Stimulated activated memory B cell treated with anti-CD40 and anti-IgM and Interleukin-4, amounts not matched to agents 10 μg/mL and 1 μg/mL and 100 μg/mL, for 72 hours (primary cell): ENCODE data around the gene ILDR2.

Experiments
- ATAC-seq: fragments of 150-1000 bp; cut with Tn5 transposase; 2 replicates; pipeline ENCODE4 v1.10.0; 2021
- H3K27ac Mint-ChIP-seq: one replicate; pipeline ENCODE4 v1.8.0; 2022; ENCODE audit warnings: mild to moderate bottlenecking, mixed read lengths
- H3K27me3 Mint-ChIP-seq: one replicate; pipeline ENCODE4 v1.8.0; 2022; ENCODE audit warnings: mixed read lengths
- H3K36me3 Mint-ChIP-seq: one replicate; pipeline ENCODE4 v1.8.0; 2022; ENCODE audit warnings: mixed read lengths
- H3K4me1 Mint-ChIP-seq: one replicate; pipeline ENCODE4 v1.8.0; 2022; ENCODE audit warnings: mixed read lengths
- H3K4me3 Mint-ChIP-seq: one replicate; pipeline ENCODE4 v1.8.0; 2022; ENCODE audit warnings: mild to moderate bottlenecking, moderate library complexity, mixed read lengths
- H3K9me3 Mint-ChIP-seq: one replicate; pipeline ENCODE4 v1.8.0; 2022; ENCODE audit warnings: mixed read lengths

The ILDR2 gene

DNA sequence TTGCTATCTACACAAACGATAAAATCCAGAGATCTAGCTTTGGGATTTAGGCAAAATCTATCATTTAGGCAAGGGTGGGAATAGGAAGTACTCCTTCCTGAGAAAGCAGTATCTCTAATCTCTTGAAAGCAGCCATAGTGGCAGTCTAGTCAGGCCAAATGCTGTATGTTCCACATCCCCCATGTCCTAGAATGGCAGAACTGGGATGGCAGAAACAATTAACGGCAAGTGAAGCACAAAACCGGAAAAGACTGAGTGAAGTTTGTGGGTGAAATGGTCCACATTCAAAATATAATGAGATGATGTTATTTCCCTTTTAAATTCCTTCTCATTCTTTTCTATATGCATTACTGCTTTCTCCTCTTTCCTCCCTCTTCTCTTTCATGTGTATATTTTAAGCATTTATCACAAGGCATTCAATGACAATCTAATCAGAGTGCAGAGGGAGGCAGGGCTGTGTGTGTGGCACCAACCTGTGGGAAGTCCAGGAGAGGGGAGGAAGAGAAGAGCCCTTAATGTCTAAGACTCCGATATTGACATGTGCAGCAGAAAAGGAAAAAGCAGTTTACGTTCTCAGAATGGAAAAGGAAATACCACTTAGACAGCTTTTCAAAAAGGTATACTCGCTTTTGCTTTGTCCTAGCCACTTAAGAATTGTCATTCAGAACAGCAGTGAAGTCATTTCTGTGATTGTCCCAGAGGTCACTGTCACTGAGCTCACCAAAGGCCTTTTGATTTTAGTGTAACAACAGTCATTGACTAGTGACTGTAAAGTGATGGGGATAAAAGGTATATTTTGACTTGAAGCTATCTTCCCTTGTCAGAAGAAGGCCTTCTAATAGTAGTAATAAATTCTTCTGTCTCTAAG is 57.0 kb downstream of the ILDR2 start:
- Mint-ChIP-seq H3K4me3 (no peak overlapping the region), H3K9me3 (no peaks in the 10 kb centered on the region), H3K4me1 (peaks cover 13% of the 10 kb centered on the region), H3K27ac (no peak overlapping the region), H3K36me3 (no peaks in the 10 kb centered on the region), H3K27me3 (peaks cover 42% of the 10 kb centered on the region)
- no peak for ATAC-seq

DNA sequence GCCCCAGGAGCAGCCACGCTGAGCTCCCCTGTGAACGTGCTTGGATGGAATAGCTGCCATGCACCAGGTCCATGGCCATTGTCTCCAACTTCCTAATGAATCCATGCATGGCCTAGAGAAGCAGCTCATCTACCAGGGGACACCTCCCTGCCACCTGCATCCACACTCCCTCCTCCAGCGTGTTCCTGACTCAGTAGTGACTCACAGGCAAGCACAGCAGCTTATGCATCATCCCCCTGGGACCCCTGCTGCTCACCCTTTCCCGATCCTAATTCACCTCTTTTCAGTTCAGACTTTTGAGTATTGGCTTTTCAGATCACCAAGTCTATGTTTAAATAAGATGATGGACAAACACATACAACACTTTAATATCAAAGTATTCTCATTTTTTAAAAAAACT is 59.4 kb downstream of the ILDR2 start:
- no peak overlapping the region for H3K27ac Mint-ChIP-seq
- H3K27me3 Mint-ChIP-seq: peaks cover 24% of the 10 kb centered on the region
- no peak for ATAC-seq
- H3K36me3 Mint-ChIP-seq: no peaks in the 10 kb centered on the region
- H3K4me3 Mint-ChIP-seq: no peak overlapping the region
- H3K4me1 Mint-ChIP-seq: peaks cover 6% of the 10 kb centered on the region
- H3K9me3 Mint-ChIP-seq: peaks cover 3% of the 10 kb centered on the region

DNA sequence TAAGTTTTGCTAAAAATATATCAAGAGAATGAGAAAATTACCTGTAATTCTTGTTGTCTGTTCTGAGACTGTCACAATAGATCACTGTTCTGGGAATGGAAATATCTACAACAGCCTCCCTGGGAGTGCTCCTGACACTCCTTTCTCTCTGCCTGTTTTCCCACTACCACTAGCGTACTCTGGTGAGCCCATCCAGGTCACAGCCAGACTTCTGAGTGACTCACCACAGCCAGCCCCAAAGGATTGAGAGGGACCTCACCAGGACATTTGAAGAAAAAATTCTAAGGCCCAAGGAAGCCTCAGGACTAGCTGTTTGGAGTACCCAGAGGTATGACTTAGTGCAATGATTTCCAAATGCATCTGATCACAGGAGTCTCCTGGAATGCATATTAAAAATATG is 60.3 kb downstream of the ILDR2 start:
- peaks cover 6% of the 10 kb centered on the region for H3K4me1 Mint-ChIP-seq
- H3K36me3 Mint-ChIP-seq: no peaks in the 10 kb centered on the region
- H3K4me3 Mint-ChIP-seq: no peak overlapping the region
- H3K27me3 Mint-ChIP-seq: peaks cover 15% of the 10 kb centered on the region
- no peak overlapping the region for H3K27ac Mint-ChIP-seq
- peaks cover 3% of the 10 kb centered on the region for H3K9me3 Mint-ChIP-seq
- no peak for ATAC-seq

DNA sequence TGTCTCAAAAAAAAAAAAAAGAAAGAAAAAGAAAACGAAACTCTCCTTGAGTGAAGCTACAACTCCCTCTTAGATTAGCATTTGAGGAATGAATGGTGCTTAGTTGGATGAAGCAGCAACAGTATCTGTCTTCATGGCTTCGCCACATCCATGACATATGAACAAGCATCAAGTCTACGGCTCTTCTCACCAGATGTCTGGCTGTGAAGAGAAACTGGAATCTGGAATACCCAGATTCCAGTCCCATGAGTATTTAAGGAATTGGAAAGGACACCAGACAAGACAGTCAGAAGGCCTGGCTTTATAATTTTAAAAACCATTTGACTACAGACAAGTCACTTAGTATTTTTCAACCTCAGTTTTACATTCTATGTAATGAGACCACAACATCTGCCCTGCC is 61.2 kb downstream of the ILDR2 start:
- Mint-ChIP-seq H3K4me1 (peaks cover 6% of the 10 kb centered on the region), H3K27me3 (peaks cover 6% of the 10 kb centered on the region), H3K27ac (no peak overlapping the region), H3K4me3 (no peak overlapping the region), H3K9me3 (peaks cover 3% of the 10 kb centered on the region), H3K36me3 (no peaks in the 10 kb centered on the region)
- no peak for ATAC-seq

DNA sequence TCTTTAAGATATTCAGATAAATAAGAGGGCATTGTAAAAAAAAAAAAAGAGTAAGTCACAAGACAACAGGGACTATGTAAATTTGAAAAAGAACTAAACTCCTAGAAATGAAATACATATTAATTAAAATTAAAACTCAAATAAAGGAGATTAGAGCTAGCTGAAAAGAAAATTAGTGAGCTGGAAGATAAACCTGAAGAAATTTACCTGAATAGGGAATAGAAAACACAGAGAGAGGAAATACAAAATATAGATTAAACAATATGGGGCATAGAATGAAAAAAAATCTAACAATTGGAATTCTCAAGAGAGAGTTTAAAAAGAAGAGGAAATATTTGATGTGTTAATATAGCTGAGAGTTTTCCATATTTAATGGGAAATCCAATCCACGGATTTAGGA is 63.7 kb downstream of the ILDR2 start:
- ATAC-seq: no peak
- no peaks in the 10 kb centered on the region for H3K36me3 Mint-ChIP-seq
- H3K4me3 Mint-ChIP-seq: no peak overlapping the region
- no peaks in the 10 kb centered on the region for H3K27me3 Mint-ChIP-seq
- no peak overlapping the region for H3K27ac Mint-ChIP-seq
- peaks cover 3% of the 10 kb centered on the region for H3K9me3 Mint-ChIP-seq
- peaks cover 13% of the 10 kb centered on the region for H3K4me1 Mint-ChIP-seq

DNA sequence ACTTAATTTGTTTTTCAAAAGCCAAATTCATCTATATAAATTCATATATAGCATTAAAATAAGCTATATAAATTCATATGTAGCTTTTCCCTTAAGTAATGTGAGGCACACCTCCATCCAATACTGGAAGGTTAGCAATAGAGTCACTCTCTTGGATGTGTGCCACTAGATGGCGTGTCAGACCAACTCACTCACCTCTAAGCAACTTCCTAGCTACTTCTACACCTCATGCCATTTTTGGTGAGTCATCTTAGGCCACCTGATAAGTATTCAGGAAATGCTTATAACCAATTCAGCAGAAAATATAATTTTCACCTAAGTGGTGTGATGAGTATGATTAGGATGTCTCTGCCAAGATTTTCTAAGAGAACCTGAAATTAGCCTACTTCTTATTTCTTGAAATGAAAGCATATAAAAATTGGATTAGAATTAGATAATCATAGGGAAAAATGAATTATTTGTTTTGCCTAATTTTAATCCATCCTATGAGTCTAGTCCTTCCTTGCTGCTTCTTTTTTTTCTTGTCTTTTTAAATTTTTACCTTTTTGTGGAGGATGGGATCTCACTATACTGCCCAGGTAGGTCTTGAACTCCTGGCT is 64.8 kb downstream of the ILDR2 start:
- Mint-ChIP-seq H3K27ac (no peak overlapping the region), H3K27me3 (no peaks in the 10 kb centered on the region), H3K36me3 (no peaks in the 10 kb centered on the region), H3K4me1 (peaks cover 13% of the 10 kb centered on the region), H3K9me3 (peaks cover 3% of the 10 kb centered on the region), H3K4me3 (no peak overlapping the region)
- ATAC-seq: peak; percentile 95

DNA sequence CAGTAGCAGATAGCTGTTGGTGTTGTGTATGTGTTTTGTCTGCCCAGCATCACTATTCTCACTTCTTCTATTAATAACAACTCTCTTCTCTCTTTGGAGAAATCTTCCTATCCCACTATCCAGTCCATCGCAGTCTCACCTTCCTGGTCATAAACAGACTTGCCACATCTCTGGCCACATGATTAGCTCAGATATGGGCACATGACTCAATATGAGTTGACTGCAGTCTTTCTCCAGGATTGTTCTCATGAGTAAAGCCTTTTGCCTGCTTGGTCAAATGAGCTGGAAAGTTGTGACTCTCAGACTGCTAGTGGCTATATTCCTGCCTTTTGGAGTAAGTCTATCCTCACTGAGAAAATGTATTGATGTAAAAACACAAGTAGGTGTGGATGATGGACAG is 66.4 kb downstream of the ILDR2 start:
- Mint-ChIP-seq H3K27me3 (no peaks in the 10 kb centered on the region), H3K4me1 (peaks cover 18% of the 10 kb centered on the region), H3K4me3 (no peak overlapping the region), H3K36me3 (no peaks in the 10 kb centered on the region), H3K27ac (no peak overlapping the region), H3K9me3 (peaks cover 3% of the 10 kb centered on the region)
- no peak for ATAC-seq

DNA sequence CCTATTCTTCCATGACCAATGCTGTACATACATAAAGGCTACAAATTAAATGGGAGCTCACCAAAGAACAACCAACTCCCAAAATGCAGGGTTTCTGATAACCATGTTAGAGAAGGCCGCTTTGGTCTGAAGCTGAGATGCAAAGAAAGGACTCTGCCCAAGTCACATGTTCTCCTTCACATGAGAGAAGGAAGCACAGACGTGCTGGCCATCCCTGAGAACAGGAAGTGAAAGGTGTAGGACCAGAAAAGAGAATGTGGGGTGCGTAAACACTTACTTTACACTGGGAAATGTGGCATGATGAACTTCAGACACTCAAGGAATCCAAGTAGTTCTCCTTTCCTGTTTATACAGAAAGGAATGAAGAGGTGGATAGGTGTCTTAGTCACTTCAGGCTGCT is 67.6 kb downstream of the ILDR2 start:
- peak; percentile 75 for ATAC-seq
- peaks cover 3% of the 10 kb centered on the region for H3K9me3 Mint-ChIP-seq
- H3K4me3 Mint-ChIP-seq: no peak overlapping the region
- no peaks in the 10 kb centered on the region for H3K36me3 Mint-ChIP-seq
- H3K4me1 Mint-ChIP-seq: peaks cover 28% of the 10 kb centered on the region
- H3K27ac Mint-ChIP-seq: no peak overlapping the region
- H3K27me3 Mint-ChIP-seq: no peaks in the 10 kb centered on the region

DNA sequence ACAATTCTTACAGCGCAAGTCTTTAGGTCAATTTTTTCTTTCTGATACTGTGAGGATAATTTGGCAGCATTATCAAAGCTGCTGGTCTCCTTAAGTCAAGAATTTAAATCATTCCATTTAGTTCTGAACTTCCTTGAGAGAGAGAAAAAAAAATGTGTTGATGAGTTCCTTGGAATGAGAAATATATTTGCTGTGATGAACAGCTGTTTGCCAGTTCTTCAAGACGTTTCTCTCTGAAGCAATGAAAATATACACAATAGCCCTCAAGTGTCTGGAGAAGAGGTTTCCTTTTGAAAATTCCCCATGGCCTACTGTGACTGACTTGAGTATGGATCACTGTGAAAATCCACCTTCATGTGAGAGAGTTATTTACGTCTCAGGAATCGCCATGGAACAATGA is 68.3 kb downstream of the ILDR2 start:
- Mint-ChIP-seq H3K27ac (no peak overlapping the region), H3K9me3 (peaks cover 3% of the 10 kb centered on the region), H3K4me1 (peaks cover 31% of the 10 kb centered on the region), H3K27me3 (no peaks in the 10 kb centered on the region), H3K4me3 (no peak overlapping the region), H3K36me3 (no peaks in the 10 kb centered on the region)
- no peak for ATAC-seq

DNA sequence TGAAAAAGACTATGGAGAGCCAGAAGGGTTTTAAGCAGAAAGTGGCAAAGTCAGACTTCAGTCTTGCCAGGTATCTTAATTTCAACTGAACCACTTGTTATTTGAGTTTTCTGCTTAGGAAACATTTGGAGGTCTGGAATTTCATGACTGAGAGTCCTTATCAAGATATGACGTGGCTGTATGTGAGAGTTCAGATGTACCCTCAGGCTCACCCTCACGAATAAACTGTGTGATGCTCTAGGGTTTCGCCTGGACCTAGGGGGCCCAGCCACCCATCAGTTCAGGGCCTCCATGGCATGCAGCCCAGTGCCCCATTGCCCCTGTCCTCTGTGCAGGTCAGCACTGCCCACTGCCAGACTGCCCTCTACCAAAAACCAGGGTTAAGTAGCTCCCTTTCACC is 68.7 kb downstream of the ILDR2 start:
- H3K27ac Mint-ChIP-seq: no peak overlapping the region
- no peaks in the 10 kb centered on the region for H3K27me3 Mint-ChIP-seq
- ATAC-seq: no peak
- H3K4me1 Mint-ChIP-seq: peaks cover 31% of the 10 kb centered on the region
- no peaks in the 10 kb centered on the region for H3K36me3 Mint-ChIP-seq
- H3K4me3 Mint-ChIP-seq: no peak overlapping the region
- H3K9me3 Mint-ChIP-seq: peaks cover 1% of the 10 kb centered on the region

DNA sequence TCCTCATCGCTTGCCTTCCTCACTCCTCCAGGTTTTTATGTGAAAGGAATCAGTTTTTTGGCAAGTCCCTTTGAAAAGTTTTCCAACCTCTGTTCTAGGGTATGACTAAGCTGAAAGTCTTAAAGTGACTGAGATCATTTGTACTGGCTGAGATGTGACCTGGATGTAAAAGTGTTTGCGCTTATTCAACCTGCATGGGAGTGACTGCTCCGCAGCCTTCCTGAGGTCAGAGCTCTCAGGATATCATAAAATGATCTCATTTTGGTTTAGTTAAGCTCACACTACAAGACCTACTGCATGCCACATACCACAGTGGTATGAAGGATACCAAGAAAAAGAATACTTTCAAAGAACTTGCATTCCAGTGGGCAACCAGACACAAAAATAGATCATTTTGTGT is 69.4 kb downstream of the ILDR2 start:
- H3K4me1 Mint-ChIP-seq: peaks cover 31% of the 10 kb centered on the region
- H3K4me3 Mint-ChIP-seq: no peak overlapping the region
- H3K27me3 Mint-ChIP-seq: no peaks in the 10 kb centered on the region
- H3K27ac Mint-ChIP-seq: no peak overlapping the region
- no peaks in the 10 kb centered on the region for H3K9me3 Mint-ChIP-seq
- no peaks in the 10 kb centered on the region for H3K36me3 Mint-ChIP-seq
- ATAC-seq: no peak

DNA sequence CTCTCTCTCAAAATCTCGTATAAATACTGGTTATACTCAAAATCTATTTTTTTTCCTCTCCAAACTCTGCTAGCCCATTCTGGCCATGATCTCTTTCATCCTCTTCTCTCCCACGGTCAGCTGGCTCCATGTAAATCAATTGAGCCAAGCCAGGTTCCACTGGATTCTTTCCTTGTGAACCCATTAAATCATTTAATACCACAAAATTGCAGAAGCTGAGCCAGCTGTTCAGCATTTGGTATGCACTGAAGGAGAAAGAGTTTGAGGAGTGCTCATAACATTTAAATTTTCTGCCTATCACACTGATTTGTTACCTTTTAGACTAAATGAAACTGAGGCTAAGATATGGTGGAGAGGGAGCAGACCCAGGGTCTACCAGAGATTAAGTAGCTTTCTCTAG is 70.2 kb downstream of the ILDR2 start:
- H3K4me3 Mint-ChIP-seq: no peak overlapping the region

DNA sequence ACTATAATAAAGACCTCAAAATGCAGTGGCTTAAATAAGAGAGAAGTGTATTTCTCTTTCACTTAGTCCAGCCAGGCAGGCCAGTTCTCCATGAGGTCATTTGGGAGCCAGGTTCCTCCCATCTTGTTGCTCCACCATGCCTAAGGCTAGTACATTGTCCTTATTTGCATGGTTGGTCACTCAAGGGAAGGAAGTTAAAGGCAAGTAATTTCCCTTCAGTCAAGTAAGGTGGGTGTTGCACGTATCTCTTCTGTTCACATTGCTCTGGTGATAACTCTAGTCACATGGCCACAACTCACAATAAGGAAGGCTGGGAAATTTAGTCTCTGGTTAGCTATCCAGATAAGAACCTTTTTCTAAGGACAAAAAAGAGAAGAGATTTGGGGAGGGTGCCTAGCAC is 72.1 kb downstream of the ILDR2 start:
- no peak overlapping the region for H3K27ac Mint-ChIP-seq
- ATAC-seq: no peak
- H3K4me1 Mint-ChIP-seq: peaks cover 25% of the 10 kb centered on the region
- no peak overlapping the region for H3K4me3 Mint-ChIP-seq
- no peaks in the 10 kb centered on the region for H3K36me3 Mint-ChIP-seq
- peaks cover 2% of the 10 kb centered on the region for H3K9me3 Mint-ChIP-seq
- H3K27me3 Mint-ChIP-seq: no peaks in the 10 kb centered on the region

More for the DNA sequence above, 70.2 kb downstream of the ILDR2 start:
- ATAC-seq: no peak
- Mint-ChIP-seq H3K27ac (no peak overlapping the region), H3K36me3 (no peaks in the 10 kb centered on the region), H3K27me3 (no peaks in the 10 kb centered on the region), H3K4me1 (peaks cover 26% of the 10 kb centered on the region), H3K9me3 (no peaks in the 10 kb centered on the region)

DNA sequence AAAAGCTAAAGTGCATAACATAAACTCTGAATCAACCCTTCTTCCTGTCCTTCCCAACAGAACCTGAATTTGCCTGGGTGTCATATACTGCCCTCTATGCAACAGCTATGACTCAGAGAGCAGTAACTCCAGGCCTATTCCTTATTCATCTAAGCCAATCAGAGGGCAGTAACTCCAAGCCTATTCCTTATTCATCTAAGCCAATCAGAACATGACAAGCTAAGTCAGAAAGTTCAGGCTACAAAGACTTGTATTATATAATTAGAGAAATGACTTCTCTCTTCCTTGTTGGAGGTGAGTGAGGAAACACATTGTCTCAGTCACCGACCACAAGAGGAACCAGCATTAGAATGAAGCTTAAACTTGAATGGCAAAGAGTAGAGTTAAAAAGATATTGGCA is 73.1 kb downstream of the ILDR2 start:
- no peak overlapping the region for H3K4me3 Mint-ChIP-seq
- peaks cover 18% of the 10 kb centered on the region for H3K4me1 Mint-ChIP-seq
- H3K27me3 Mint-ChIP-seq: no peaks in the 10 kb centered on the region
- ATAC-seq: no peak
- H3K9me3 Mint-ChIP-seq: peaks cover 6% of the 10 kb centered on the region
- no peaks in the 10 kb centered on the region for H3K36me3 Mint-ChIP-seq
- no peak overlapping the region for H3K27ac Mint-ChIP-seq

DNA sequence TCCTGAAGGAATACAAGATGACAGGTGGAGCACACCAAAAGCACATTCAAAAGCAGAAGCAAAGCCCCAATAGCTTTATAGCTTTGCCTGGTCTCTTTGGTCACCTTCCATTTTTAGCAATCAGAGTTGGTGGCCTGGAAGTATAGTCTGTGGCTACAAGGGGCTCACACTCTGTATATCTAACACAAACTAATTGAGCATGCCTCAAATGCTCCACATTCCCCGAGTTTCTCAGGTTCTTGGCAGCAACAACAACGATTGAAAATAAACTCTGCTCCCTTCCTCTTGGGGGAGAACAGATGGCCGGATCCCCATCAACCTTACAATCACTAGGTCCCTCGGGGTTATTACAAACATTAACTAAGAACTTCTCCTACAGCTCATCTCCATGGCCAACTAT is 74.4 kb downstream of the ILDR2 start:
- no peak overlapping the region for H3K4me3 Mint-ChIP-seq
- peaks cover 12% of the 10 kb centered on the region for H3K9me3 Mint-ChIP-seq
- no peak for ATAC-seq
- H3K4me1 Mint-ChIP-seq: peaks cover 18% of the 10 kb centered on the region
- H3K27me3 Mint-ChIP-seq: peaks cover 5% of the 10 kb centered on the region
- peaks cover 3% of the 10 kb centered on the region for H3K36me3 Mint-ChIP-seq
- no peak overlapping the region for H3K27ac Mint-ChIP-seq

DNA sequence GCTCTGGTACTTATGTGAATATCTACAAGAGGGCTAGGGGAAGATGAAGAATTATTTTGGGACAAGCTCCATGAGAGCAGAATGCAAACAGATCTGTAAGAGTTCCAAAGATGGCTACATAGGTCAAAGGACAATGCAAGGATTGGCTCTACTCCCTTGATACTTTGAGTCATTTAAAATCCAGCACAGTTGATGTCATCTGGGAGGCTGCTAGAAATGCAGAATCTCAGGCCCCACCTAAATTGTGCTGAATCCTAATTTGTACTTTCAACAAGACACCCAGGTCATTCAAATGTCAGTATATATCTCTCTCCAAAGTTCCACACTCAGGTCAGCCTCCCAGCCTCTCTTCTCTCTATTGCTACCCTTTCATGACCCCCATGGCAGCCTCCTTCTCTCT is 75.6 kb downstream of the ILDR2 start:
- Mint-ChIP-seq H3K27ac (no peak overlapping the region), H3K9me3 (peaks cover 12% of the 10 kb centered on the region), H3K27me3 (peaks cover 15% of the 10 kb centered on the region), H3K4me1 (peaks cover 18% of the 10 kb centered on the region), H3K4me3 (no peak overlapping the region), H3K36me3 (peaks cover 5% of the 10 kb centered on the region)
- ATAC-seq: no peak
